DND-41 (cell line): ENCODE measurements around the gene NEDD9.

Source experiments
- CTCF ChIP-seq: IDR thresholded peaks from 2 replicates; pipeline ENCODE4 v1.5.1; 2012; ENCODE audit warnings: borderline replicate concordance, low read length, moderate library complexity, mild to moderate bottlenecking; ENCODE audit not compliant: poor library complexity, severe bottlenecking; ENCODE audit errors: extremely low read depth
- EZH2 ChIP-seq: IDR thresholded peaks from 3 replicates; pipeline ENCODE4 v1.6.1; 2012; ENCODE audit warnings: borderline replicate concordance, low read depth, mild to moderate bottlenecking, moderate library complexity, low read length, inconsistent platforms; ENCODE audit not compliant: severe bottlenecking

- no peak for TF ChIP-seq EZH2
- no peak for TF ChIP-seq CTCF
Measured at GRCh38 chr6:11193434-11193833, 39.0 kb downstream of the NEDD9 start.
